Parathyroid adenoma (tissue), 2 donors: Measurements from ENCODE around the gene LPIN1.

Source experiments
- H2AFZ ChIP-seq: fragments of 300-600 bp; sonication (generic); one replicate; pipeline ENCODE4 v1.7.0; 2017; ENCODE audit warnings: antibody characterized with exemption, mild to moderate bottlenecking
- H3K27ac ChIP-seq: fragments of 300-600 bp; sonication (generic); one replicate; pipeline ENCODE4 v1.7.0; 2017
- H3K27me3 ChIP-seq: fragments of 300-600 bp; sonication (generic); one replicate; pipeline ENCODE4 v1.7.0; 2017; ENCODE audit warnings: low read length; ENCODE audit not compliant: control insufficient read depth, insufficient read depth
- H3K36me3 ChIP-seq: fragments of 300-600 bp; sonication (generic); one replicate; pipeline ENCODE4 v1.7.0; 2017; ENCODE audit warnings: low read length; ENCODE audit not compliant: control insufficient read depth, insufficient read depth
- H3K4me1 ChIP-seq: fragments of 300-600 bp; sonication (generic); one replicate; pipeline ENCODE4 v1.7.0; 2017; ENCODE audit warnings: control low read depth
- H3K4me2 ChIP-seq: fragments of 300-600 bp; sonication (generic); one replicate; pipeline ENCODE4 v1.7.0; 2017; ENCODE audit warnings: low read length
- H3K4me3 ChIP-seq: fragments of 300-600 bp; sonication (generic); one replicate; pipeline ENCODE4 v1.7.0; 2017; ENCODE audit warnings: low read depth, low read length
- H3K79me2 ChIP-seq: fragments of 300-600 bp; sonication (generic); one replicate; pipeline ENCODE4 v1.7.0; 2017; ENCODE audit warnings: control low read depth
- H3K9ac ChIP-seq: fragments of 300-600 bp; sonication (generic); one replicate; pipeline ENCODE4 v1.7.0; 2017; ENCODE audit warnings: mild to moderate bottlenecking
- H3K9me3 ChIP-seq: fragments of 300-600 bp; sonication (generic); one replicate; pipeline ENCODE4 v1.7.0; 2017; ENCODE audit warnings: low read length; ENCODE audit not compliant: control insufficient read depth
- CTCF ChIP-seq: fragments of 300-600 bp; sonication (generic); IDR thresholded peaks from one replicate; pipeline ENCODE4 v1.7.0; 2017; ENCODE audit warnings: antibody characterized with exemption, mild to moderate bottlenecking
- donor health status: primary hyperparathyroidism.

Gene LPIN1

GRCh38 chr2:11750422-11750821, 4.0 kb downstream of the LPIN1 start:
- no peaks in the 10 kb centered on the region for H3K27me3 ChIP-seq
- no peak overlapping the region for H3K9ac ChIP-seq
- H3K9me3 ChIP-seq: no peaks in the 10 kb centered on the region
- H2AFZ ChIP-seq: no peak overlapping the region
- no peak for TF ChIP-seq CTCF
- H3K36me3 ChIP-seq: no peaks in the 10 kb centered on the region
- no peak overlapping the region for H3K4me2 ChIP-seq
- peaks cover 4% of the 10 kb centered on the region for H3K4me1 ChIP-seq
- H3K27ac ChIP-seq: no peak overlapping the region
- H3K4me3 ChIP-seq: no peak overlapping the region
- H3K79me2 ChIP-seq: peaks cover 73% of the 10 kb centered on the region

GRCh38 chr2:11750917-11751316, 4.5 kb downstream of the LPIN1 start:
- H2AFZ ChIP-seq: no peak overlapping the region
- H3K27ac ChIP-seq: no peak overlapping the region
- H3K79me2 ChIP-seq: peaks cover 73% of the 10 kb centered on the region
- H3K27me3 ChIP-seq: no peaks in the 10 kb centered on the region
- H3K4me3 ChIP-seq: no peak overlapping the region
- no peak overlapping the region for H3K4me2 ChIP-seq
- peaks cover 2% of the 10 kb centered on the region for H3K4me1 ChIP-seq
- H3K36me3 ChIP-seq: no peaks in the 10 kb centered on the region
- TF ChIP-seq CTCF: no peak
- H3K9me3 ChIP-seq: no peaks in the 10 kb centered on the region
- H3K9ac ChIP-seq: no peak overlapping the region

GRCh38 chr2:11752906-11753305, 6.5 kb downstream of the LPIN1 start:
- H3K27ac ChIP-seq: no peak overlapping the region

GRCh38 chr2:11753452-11753885, 7.0 kb downstream of the LPIN1 start:
- peaks cover 5% of the 10 kb centered on the region for H3K4me1 ChIP-seq

More at GRCh38 chr2:11752906-11753305, 6.5 kb downstream of the LPIN1 start:
- Histone ChIP-seq H3K36me3 (no peaks in the 10 kb centered on the region), H3K79me2 (peaks cover 69% of the 10 kb centered on the region), H2AFZ (no peak overlapping the region), H3K4me2 (no peak overlapping the region), H3K27me3 (no peaks in the 10 kb centered on the region), H3K9me3 (no peaks in the 10 kb centered on the region), H3K9ac (no peak overlapping the region), H3K4me1 (peaks cover 5% of the 10 kb centered on the region), H3K4me3 (no peak overlapping the region)
- TF ChIP-seq CTCF: no peak

More at GRCh38 chr2:11753452-11753885, 7.0 kb downstream of the LPIN1 start:
- TF ChIP-seq CTCF: no peak
- Histone ChIP-seq H3K27ac (no peak overlapping the region), H3K9ac (no peak overlapping the region), H3K27me3 (no peaks in the 10 kb centered on the region), H3K9me3 (no peaks in the 10 kb centered on the region), H2AFZ (no peak overlapping the region), H3K4me2 (no peak overlapping the region), H3K36me3 (no peaks in the 10 kb centered on the region), H3K4me3 (no peak overlapping the region), H3K79me2 (peaks cover 68% of the 10 kb centered on the region)
